Measurements from ENCODE around the gene BEST4.

Gene BEST4

DNA sequence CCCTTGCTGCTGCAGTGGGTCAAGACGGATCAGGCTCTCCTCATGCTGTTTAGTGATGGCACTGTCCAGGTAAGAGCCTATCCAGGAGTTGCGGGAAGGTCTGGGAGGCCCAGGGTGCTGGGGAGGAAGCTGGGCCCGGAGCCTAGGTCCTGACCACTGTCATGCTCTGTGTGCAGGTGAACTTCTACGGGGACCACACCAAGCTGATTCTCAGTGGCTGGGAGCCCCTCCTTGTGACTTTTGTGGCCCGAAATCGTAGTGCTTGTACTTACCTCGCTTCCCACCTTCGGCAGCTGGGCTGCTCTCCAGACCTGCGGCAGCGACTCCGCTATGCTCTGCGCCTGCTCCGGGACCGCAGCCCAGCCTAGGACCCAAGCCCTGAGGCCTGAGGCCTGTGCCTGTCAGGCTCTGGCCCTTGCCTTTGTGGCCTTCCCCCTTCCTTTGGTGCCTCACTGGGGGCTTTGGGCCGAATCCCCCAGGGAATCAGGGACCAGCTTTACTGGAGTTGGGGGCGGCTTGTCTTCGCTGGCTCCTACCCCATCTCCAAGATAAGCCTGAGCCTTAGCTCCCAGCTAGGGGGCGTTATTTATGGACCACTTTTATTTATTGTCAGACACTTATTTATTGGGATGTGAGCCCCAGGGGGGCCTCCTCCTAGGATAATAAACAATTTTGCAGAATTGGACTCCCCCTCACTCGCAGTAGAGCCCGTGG lies 17.5 kb upstream of the BEST4 start:
- TF ChIP-seq, protein P1, sequence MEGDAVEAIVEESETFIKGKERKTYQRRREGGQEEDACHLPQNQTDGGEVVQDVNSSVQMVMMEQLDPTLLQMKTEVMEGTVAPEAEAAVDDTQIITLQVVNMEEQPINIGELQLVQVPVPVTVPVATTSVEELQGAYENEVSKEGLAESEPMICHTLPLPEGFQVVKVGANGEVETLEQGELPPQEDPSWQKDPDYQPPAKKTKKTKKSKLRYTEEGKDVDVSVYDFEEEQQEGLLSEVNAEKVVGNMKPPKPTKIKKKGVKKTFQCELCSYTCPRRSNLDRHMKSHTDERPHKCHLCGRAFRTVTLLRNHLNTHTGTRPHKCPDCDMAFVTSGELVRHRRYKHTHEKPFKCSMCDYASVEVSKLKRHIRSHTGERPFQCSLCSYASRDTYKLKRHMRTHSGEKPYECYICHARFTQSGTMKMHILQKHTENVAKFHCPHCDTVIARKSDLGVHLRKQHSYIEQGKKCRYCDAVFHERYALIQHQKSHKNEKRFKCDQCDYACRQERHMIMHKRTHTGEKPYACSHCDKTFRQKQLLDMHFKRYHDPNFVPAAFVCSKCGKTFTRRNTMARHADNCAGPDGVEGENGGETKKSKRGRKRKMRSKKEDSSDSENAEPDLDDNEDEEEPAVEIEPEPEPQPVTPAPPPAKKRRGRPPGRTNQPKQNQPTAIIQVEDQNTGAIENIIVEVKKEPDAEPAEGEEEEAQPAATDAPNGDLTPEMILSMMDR (IDR thresholded peaks at IDR 0.05; ENCODE audit: extremely low read depth, insufficient read depth, missing control alignments), result no peak
- in situ Hi-C loops (cut with MboI; ENCODE audit: low pct_unique_long_range_greater_than_20kb, low sequenced_read_pairs, unreplicated experiment), result no loop called here
- no peak for DNase-seq (ENCODE audit: low spot score)

DNA sequence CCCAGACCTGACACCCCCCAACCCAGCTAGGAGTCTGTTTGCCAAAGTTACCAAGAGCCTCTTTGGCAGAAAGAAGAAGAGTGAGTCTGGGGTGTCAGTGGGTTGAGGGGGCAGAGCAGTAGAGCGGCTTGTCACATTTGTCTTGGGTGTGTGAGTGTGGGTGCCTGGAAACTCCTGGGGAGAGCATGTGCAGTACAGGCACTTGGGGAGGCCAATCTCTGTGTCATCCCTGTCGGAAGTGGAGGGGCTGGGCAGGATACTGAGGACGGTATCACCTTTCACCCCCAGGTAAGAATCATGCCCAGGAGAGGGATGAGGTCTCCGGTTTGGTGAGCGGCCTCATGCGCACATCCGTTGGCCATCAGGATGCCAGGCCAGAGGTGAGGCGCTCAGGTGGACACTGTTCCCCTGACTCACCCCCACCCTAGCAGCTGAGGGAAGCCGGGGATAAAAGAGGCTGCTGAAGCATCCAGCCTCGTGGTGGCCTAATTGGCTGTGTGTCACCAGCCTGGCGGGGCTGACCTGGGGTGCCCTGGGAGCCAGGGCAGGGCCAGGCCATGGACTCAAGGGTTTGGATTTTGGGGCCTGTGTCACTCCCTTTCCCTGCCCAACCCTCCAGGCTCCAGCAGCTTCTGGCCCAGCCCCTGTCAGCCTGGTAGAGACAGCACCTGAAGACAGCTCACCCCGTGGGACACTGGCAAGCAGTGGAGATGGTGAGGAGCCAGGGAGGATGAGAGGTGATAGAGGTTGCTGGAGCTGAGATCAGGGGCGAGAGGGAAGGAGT lies 15.5 kb upstream of the BEST4 start:
- TF ChIP-seq, protein P1 (IDR thresholded peaks at IDR 0.05; ENCODE audit: extremely low read depth, insufficient read depth, missing control alignments), result no peak
- in situ Hi-C loops (cut with MboI; ENCODE audit: low pct_unique_long_range_greater_than_20kb, low sequenced_read_pairs, unreplicated experiment), result no loop called here
- no peak for DNase-seq (ENCODE audit: low spot score)

DNA sequence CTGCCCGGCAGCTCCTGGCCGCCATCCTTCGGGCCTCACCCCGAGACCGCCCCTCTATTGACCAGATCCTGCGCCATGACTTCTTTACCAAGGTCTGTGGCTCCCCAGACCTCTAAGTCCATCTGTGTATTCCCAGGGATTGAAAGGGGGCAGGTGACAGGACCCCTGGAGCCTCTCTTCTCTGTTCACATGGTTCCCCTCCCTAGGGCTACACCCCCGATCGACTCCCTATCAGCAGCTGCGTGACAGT lies 15.0 kb upstream of the BEST4 start:
- no peak for DNase-seq (ENCODE audit: low spot score)
- TF ChIP-seq, protein P1 (IDR thresholded peaks at IDR 0.05; ENCODE audit: extremely low read depth, insufficient read depth, missing control alignments), result no peak
- in situ Hi-C loops (cut with MboI; ENCODE audit: low pct_unique_long_range_greater_than_20kb, low sequenced_read_pairs, unreplicated experiment), result no loop called here

DNA sequence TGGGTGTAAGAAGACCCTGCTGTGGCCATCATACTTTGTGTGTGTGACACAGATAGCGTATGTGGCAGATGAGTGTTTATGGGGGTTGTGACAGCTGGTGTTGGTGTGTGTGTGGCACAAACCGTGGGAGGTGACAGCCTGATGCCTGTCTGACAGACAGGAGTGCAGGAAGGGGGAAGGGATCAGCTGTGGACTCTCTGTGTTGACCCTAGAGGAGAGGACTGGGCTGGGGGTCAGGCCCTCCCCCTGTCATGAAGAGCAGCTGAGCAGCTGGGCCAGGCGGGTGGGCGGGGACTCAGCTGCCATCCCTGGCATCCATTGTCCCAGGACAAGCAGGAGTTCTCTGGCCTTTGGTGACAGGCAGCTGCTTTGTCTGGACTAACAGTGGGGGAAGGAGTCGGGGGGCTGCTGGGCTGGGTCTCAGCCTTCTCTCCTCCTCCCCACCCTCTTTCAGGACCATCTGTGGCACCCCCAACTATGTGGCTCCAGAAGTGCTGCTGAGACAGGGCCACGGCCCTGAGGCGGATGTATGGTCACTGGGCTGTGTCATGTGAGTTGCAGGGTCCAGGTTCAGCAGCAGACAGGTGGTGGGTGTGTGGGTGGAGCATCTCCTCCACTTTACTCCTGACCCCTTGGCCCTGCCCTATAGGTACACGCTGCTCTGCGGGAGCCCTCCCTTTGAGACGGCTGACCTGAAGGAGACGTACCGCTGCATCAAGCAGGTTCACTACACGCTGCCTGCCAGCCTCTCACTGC lies 14.5 kb upstream of the BEST4 start:
- TF ChIP-seq, protein P1 (IDR thresholded peaks at IDR 0.05; ENCODE audit: extremely low read depth, insufficient read depth, missing control alignments), result no peak
- in situ Hi-C loops (cut with MboI; ENCODE audit: low pct_unique_long_range_greater_than_20kb, low sequenced_read_pairs, unreplicated experiment), result no loop called here

DNA sequence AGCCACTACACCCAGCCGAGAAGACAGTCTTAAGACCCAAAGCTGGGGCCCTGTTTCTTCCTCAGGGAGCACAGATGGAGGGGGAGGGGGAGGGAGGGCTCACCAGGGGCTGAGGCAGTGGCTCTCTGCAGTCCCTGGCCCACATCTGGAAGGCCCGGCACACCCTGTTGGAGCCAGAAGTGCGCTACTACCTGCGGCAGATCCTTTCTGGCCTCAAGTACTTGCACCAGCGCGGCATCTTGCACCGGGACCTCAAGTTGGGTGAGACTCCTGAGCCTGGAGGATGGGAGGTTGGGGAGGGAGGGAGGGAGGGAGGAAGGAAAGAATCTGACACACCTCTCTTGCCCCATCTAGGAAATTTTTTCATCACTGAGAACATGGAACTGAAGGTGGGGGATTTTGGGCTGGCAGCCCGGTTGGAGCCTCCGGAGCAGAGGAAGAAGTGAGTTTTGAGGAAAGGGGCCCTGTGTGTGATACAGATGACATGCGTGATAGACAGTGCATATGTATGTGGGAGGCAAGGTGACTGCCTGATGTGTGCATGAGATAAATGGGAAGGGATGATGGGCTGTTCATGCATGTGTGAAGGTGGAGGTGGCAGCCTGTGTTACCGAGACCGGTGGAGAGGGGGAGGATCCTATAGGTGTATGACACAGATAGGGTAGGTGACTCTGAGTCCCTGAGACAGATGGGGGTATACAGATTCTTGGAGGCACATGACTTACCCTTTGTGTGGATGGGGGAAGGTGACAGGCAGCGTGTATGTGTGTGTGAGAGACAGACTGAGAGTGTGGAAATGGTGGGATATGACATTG lies 13.7 kb upstream of the BEST4 start:
- no peak for DNase-seq (ENCODE audit: low spot score)
- in situ Hi-C loops (cut with MboI; ENCODE audit: low pct_unique_long_range_greater_than_20kb, low sequenced_read_pairs, unreplicated experiment), result no loop called here
- TF ChIP-seq, protein P1 (IDR thresholded peaks at IDR 0.05; ENCODE audit: extremely low read depth, insufficient read depth, missing control alignments), result no peak

More for the DNA sequence above, 14.5 kb upstream of the BEST4 start:
- no peak for DNase-seq (ENCODE audit: low spot score)
